Measurements from ENCODE around the gene PSTPIP2. TPM values are rescaled to one million over a fixed set of nuclear protein-coding genes. Genes with fewer than 3 reads are reported as not detected.
A peak's percentile ranks its signal among the peaks of the same experiment; 100 is the strongest.

PSTPIP2 gene
- total and polyA plus RNA-seq, 11 donors, result 0.65 to 15.0 (median 2.0) TPM

- H3K27ac ChIP-seq, result no peak overlapping the region
- TF ChIP-seq, protein P1, sequence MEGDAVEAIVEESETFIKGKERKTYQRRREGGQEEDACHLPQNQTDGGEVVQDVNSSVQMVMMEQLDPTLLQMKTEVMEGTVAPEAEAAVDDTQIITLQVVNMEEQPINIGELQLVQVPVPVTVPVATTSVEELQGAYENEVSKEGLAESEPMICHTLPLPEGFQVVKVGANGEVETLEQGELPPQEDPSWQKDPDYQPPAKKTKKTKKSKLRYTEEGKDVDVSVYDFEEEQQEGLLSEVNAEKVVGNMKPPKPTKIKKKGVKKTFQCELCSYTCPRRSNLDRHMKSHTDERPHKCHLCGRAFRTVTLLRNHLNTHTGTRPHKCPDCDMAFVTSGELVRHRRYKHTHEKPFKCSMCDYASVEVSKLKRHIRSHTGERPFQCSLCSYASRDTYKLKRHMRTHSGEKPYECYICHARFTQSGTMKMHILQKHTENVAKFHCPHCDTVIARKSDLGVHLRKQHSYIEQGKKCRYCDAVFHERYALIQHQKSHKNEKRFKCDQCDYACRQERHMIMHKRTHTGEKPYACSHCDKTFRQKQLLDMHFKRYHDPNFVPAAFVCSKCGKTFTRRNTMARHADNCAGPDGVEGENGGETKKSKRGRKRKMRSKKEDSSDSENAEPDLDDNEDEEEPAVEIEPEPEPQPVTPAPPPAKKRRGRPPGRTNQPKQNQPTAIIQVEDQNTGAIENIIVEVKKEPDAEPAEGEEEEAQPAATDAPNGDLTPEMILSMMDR (IDR thresholded peaks at IDR 0.05), result no peak
- no peak for TF ChIP-seq POLR2A (IDR thresholded peaks at IDR 0.05)
- ATAC-seq (no peak), DNase-seq (no peak)
- no peaks in the 10 kb centered on the region for H3K9me3 ChIP-seq
- H3K4me1 ChIP-seq, result peaks cover 0 to 22% (median 2%) of the 10 kb centered on the region in 12 donors
- 89 to 90% (median 90%) methylated on average over 4 of the region's 4 CpGs for WGBS, 4 donors
- intact Hi-C loops (cut with DNase I), result no loop called here
- H3K27me3 ChIP-seq, result peaks cover 0 to 4% (median 0%) of the 10 kb centered on the region in 9 donors
- no peak overlapping the region for H3K4me3 ChIP-seq
- H3K36me3 ChIP-seq, result no peaks in the 10 kb centered on the region
Measured at GRCh38 chr18:46031741-46032140, 40.3 kb downstream of the PSTPIP2 start.

DNA sequence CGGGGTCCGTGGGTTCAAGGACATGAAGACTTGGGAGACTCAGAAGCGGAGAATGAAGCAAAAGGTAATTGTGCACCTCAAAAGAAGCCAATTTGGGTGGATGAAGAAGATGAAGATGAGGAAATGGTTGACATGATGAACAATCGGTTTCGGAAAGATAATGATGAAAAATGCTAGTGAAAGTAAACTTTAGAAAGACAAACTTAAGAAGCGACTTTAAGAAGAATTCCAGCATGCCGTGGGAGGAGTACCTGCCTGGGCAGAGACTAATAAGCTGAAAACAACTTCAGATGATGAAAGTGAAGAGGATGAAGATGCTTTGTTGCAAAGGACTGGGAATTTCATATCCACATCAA, 43.5 kb downstream of the PSTPIP2 start:
- H3K27ac ChIP-seq, result peak overlapping the region in 4 of 12 donors; percentile 48 to 59 (median 56)

GRCh38 chr18:46019936-46020335, 52.1 kb downstream of the PSTPIP2 start:
- intact Hi-C loops (cut with DNase I), result no loop called here
- Histone ChIP-seq H3K27me3 (no peaks in the 10 kb centered on the region), H3K9me3 (no peaks in the 10 kb centered on the region), H3K36me3 (no peaks in the 10 kb centered on the region), H3K4me3 (no peak overlapping the region), H3K4me1 (peaks cover 0 to 8% (median 0%) of the 10 kb centered on the region in 12 donors), H3K27ac (no peak overlapping the region)
- DNase-seq, result no peak
- WGBS, 4 donors, result 60 to 74% (median 66%) methylated on average over 3 of the region's 3 CpGs
- TF ChIP-seq, protein P1 (IDR thresholded peaks at IDR 0.05), result no peak
- no peak for TF ChIP-seq POLR2A (IDR thresholded peaks at IDR 0.05)
- no peak for ATAC-seq

More for the DNA sequence above, 43.5 kb downstream of the PSTPIP2 start:
- Histone ChIP-seq H3K27me3 (peaks cover 0 to 4% (median 0%) of the 10 kb centered on the region in 9 donors), H3K36me3 (no peaks in the 10 kb centered on the region), H3K9me3 (no peaks in the 10 kb centered on the region), H3K4me1 (peaks cover 0 to 22% (median 2%) of the 10 kb centered on the region in 12 donors), H3K4me3 (peak overlapping the region in 11 of 12 donors; percentile 27 to 74 (median 57))
- ATAC-seq, result no peak
- 56 to 64% (median 60%) methylated on average over 7 of the region's 7 CpGs for WGBS, 4 donors
- DNase-seq, result no peak
- intact Hi-C loops (cut with DNase I), result no loop called here
- TF ChIP-seq POLR2A (IDR thresholded peaks at IDR 0.05), result no peak
- TF ChIP-seq, protein P1 (IDR thresholded peaks at IDR 0.05), result no peak

DNA sequence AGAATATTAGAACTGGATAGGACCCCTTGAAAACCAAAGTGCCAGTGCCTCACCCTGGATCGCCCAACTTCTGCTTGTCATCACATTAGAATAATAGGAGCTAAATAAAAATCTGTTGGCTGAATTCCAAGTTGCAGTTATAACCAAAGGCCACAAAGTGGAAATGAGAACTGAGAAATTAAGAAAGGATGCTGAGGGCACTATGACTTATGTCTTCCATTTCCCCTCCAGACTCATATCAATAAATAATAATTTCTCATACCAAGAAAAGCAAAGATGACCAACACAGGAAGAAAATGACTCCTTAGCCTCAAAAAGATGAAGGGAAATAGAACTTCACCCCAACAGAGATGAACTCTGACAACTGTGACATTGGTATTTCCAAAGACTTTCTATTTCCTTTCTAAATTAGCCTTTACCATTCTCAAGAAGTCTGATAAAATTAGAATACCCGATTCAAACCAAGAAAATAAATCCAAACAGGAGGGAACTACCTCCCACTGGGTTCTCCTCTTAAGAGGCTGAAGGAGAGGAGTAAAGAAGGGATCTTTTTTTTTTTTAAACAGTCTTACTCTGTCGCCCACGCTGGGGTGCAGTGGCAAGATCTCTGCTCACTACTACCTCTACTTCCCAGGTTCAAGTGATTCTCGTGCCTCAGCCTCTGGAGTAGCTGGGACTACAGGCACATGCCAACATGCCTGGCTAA, 58.4 kb downstream of the PSTPIP2 start:
- intact Hi-C loops (cut with DNase I), result no loop called here
- Histone ChIP-seq H3K4me1 (peaks cover 0 to 34% (median 0%) of the 10 kb centered on the region in 12 donors), H3K27ac (no peak overlapping the region), H3K27me3 (no peaks in the 10 kb centered on the region), H3K9me3 (no peaks in the 10 kb centered on the region), H3K36me3 (no peaks in the 10 kb centered on the region), H3K4me3 (no peak overlapping the region)
- no peak for TF ChIP-seq POLR2A (IDR thresholded peaks at IDR 0.05)
- TF ChIP-seq, protein P1 (IDR thresholded peaks at IDR 0.05), result no peak
- ATAC-seq (no peak), DNase-seq (no peak)
- WGBS, 4 donors, result 65 to 82% (median 76%) methylated on average over 5 of the region's 5 CpGs

Data from heart left ventricle (tissue), 16 donors.